Activated T-helper 1 cell treated with anti-CD3 and anti-CD28 coated beads, Interleukin-12 subunit alpha, Interleukin-12 subunit beta, Interleukin-2, Interleukin-4 antibody, amounts not matched to agents 30 ng/mL and 10 ng/mL and 1 ng/mL, durations not matched to agents 14 hours and 24 hours and 36 hours (primary cell): Measurements from ENCODE around the gene RAPGEF4. TPM values are rescaled to one million over a fixed set of nuclear protein-coding genes. Genes with fewer than 3 reads are reported as not detected.

Experiments used
- DNase-seq: peaks from one replicate; pipeline ENCODE4 v3.0.0; 2021; ENCODE audit warnings: low spot score
- H3K27ac Mint-ChIP-seq: one replicate; pipeline ENCODE4 v1.8.0; 2021; ENCODE audit warnings: mild to moderate bottlenecking, mixed read lengths
- H3K27me3 Mint-ChIP-seq: one replicate; pipeline ENCODE4 v1.8.0; 2022; ENCODE audit warnings: mild to moderate bottlenecking, moderate library complexity, mixed read lengths; ENCODE audit not compliant: insufficient read depth
- H3K36me3 Mint-ChIP-seq: one replicate; pipeline ENCODE4 v1.8.0; 2021; ENCODE audit warnings: low read depth, mixed read lengths
- H3K4me1 Mint-ChIP-seq: one replicate; pipeline ENCODE4 v1.8.0; 2021; ENCODE audit warnings: low read depth, mixed read lengths
- H3K4me3 Mint-ChIP-seq: one replicate; pipeline ENCODE4 v1.8.0; 2021; ENCODE audit warnings: mild to moderate bottlenecking, moderate library complexity, mixed read lengths
- H3K9me3 Mint-ChIP-seq: one replicate; pipeline ENCODE4 v1.8.0; 2021; ENCODE audit warnings: mixed read lengths
- intact Hi-C: fragments of 100-400 bp; cut with micrococcal nuclease; formaldehyde crosslinking; loops from one replicate; pipeline ENCODE4 v1.15.1; 2024
- total RNA-seq: library from RNA; stranded (reverse); gene quantifications from 2 replicates; pipeline ENCODE4 v1.2.3, GENCODE V29; 2022

Gene RAPGEF4
- total RNA-seq, 1 donor from 2014 or later = 0.31 TPM

DNA sequence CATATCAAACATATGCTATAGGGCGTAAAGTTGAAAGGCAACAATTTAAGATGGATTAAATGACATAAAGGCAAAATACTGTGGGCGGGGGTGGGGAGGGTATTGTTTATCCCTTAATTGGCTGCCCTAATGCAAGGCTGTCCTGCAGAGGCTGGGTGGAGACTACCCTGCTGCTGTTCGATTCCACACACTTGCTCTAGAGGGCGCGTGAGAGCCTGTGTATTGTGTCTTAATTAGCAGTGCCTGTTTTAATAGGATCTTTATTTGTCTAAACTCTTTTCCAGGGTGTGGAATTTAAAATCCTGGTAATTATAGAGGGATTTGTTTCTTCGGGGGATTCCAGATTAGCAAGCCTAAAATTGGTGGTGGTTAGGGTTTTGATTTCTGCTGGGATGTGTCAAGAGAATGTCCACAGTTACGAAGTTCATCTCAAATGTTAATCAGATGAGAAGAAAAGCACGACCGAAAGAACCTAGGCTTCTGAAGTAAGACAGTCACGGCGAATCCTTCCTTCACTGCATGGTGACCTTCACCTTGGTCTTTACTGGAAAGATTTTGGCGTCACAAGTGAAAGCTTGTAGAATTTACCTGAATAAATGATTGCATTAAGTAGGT, 236.5 kb downstream of the RAPGEF4 start:
- intact Hi-C loops = loop anchor here (1.0 kb wide), 1 partner anchor 238 kb away; no protein-coding TSS in a partner anchor
- Mint-ChIP-seq H3K4me3 (no peak overlapping the region), H3K27me3 (peaks cover 12% of the 10 kb centered on the region)

DNA sequence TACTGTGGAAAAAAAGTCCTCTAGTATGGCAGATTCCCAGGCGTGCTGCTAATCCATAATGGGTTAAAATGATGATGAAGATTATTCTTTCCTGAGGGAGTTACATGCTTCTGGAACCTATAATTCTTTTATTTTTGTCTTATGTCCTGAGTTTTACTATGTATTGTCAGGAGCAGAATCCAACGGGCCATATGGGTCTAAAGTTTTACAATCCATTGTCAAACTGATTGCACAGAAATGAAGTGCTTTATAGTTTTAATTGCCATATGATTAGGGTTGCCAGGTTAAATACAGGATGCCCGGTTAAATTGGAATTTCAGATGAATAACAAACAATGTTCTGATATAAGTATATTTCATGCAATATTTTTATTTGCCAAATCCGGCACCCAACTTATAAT, 239.1 kb downstream of the RAPGEF4 start:
- Mint-ChIP-seq H3K4me1 (peaks cover 16% of the 10 kb centered on the region), H3K27me3 (peaks cover 14% of the 10 kb centered on the region), H3K36me3 (no peaks in the 10 kb centered on the region), H3K27ac (no peak overlapping the region), H3K9me3 (no peaks in the 10 kb centered on the region), H3K4me3 (no peak overlapping the region)
- intact Hi-C loops = no loop called here
- no peak for DNase-seq

More for the DNA sequence above, 236.5 kb downstream of the RAPGEF4 start:
- no peak for DNase-seq
- Mint-ChIP-seq H3K36me3 (no peaks in the 10 kb centered on the region), H3K9me3 (no peaks in the 10 kb centered on the region), H3K4me1 (peaks cover 16% of the 10 kb centered on the region), H3K27ac (no peak overlapping the region)

DNA sequence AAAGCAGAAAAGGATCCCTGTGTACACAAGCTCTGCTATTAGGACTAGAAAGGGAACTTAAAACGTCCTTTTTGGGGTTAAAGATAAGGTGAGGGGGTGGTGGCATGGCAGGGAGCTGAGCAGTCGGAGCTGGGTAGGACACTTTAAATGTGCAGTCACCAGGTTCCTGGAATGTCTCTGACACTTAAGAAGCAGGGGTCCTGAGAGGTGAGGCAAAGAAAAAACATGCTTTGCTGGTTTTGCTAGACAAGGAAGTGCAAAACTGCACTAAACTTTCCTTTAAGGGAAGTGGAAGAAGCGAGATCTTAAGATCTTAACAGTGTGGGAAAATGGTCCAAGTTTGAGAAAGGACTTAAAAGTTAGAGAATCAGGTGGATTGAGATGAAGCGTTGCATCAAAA, 240.5 kb downstream of the RAPGEF4 start:
- intact Hi-C loops = no loop called here
- Mint-ChIP-seq H3K9me3 (no peaks in the 10 kb centered on the region), H3K4me1 (peaks cover 3% of the 10 kb centered on the region)

DNA sequence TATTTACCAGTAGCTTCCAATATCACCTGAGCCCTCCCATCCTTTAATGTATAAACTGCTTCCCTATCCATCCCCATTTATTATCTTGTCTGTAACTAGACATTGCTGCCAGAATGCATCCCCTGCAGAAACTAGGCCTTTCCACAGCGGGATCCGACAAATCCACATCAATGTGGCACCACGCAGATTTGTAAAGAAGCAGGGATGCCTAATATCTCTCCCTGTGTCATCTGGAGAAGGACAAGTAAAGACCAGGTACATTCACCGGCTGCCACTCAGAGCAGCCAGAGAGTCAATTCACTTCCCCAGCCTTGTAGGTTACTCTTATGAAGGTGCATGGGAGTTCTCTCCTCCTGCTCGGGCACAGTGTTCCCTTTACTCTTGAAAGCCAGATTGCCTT, 241.2 kb downstream of the RAPGEF4 start:
- Mint-ChIP-seq H3K4me1 (no peaks in the 10 kb centered on the region), H3K4me3 (no peak overlapping the region), H3K27ac (no peak overlapping the region), H3K27me3 (peaks cover 17% of the 10 kb centered on the region), H3K36me3 (no peaks in the 10 kb centered on the region), H3K9me3 (no peaks in the 10 kb centered on the region)
- intact Hi-C loops = no loop called here
- DNase-seq = no peak

More for the DNA sequence above, 240.5 kb downstream of the RAPGEF4 start:
- no peak for DNase-seq
- Mint-ChIP-seq H3K4me3 (no peak overlapping the region), H3K36me3 (no peaks in the 10 kb centered on the region), H3K27me3 (peaks cover 17% of the 10 kb centered on the region), H3K27ac (no peak overlapping the region)

GRCh38 chr2:172977270-172978062, 241.8 kb downstream of the RAPGEF4 start:
- no peak for DNase-seq
- Mint-ChIP-seq H3K9me3 (no peaks in the 10 kb centered on the region), H3K36me3 (no peaks in the 10 kb centered on the region), H3K27ac (no peak overlapping the region), H3K4me3 (no peak overlapping the region), H3K27me3 (peaks cover 17% of the 10 kb centered on the region), H3K4me1 (no peaks in the 10 kb centered on the region)
- intact Hi-C loops = no loop called here

GRCh38 chr2:172978063-172978383, 242.4 kb downstream of the RAPGEF4 start:
- H3K36me3 Mint-ChIP-seq = no peaks in the 10 kb centered on the region
- H3K27ac Mint-ChIP-seq = no peak overlapping the region
- H3K4me3 Mint-ChIP-seq = no peak overlapping the region
- H3K4me1 Mint-ChIP-seq = no peaks in the 10 kb centered on the region
- DNase-seq = no peak
- H3K9me3 Mint-ChIP-seq = no peaks in the 10 kb centered on the region
- H3K27me3 Mint-ChIP-seq = peaks cover 17% of the 10 kb centered on the region
- intact Hi-C loops = no loop called here

DNA sequence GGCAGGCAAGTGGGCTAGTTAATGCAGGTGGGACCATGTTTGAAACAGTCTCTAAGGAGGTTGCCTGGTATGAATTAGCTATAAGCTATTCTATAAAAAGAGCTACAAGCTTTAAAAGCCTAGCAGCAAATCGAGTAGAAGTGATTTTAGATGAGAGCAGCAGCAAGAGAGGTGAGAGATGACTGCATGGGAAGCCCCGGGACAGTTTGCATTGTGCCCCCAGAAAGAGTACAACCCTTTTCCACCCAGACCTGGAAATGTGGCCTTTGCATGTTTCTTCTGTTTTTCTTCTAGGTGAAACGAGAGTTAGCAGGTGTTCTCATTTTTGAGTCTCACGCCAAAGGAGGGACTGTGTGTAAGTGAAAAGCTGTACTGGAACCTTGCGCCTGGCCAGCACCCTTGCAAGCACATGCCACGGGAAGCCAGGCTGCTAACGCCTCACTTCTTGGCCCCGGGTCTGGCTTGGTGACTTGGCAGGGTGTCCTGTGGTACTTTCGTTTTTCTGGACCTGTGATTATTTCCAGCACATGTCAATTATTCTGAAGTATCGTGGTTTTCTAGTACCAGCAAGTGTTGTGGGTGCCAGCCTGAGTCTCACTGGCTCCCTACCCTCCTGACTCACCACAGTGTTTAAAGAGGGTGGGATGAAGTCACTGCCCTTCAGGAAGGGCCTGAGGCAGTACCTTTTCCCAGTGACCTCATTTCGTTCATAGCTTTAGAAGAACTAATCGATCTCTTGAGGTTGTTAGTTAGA, 249.7 kb downstream of the RAPGEF4 start:
- Mint-ChIP-seq H3K36me3 (no peaks in the 10 kb centered on the region), H3K4me3 (no peak overlapping the region), H3K27me3 (peaks cover 3% of the 10 kb centered on the region), H3K4me1 (peaks cover 14% of the 10 kb centered on the region), H3K27ac (no peak overlapping the region), H3K9me3 (no peaks in the 10 kb centered on the region)
- DNase-seq = no peak
- intact Hi-C loops = no loop called here

GRCh38 chr2:172986040-172986439, 250.4 kb downstream of the RAPGEF4 start:
- Mint-ChIP-seq H3K9me3 (no peaks in the 10 kb centered on the region), H3K27ac (no peak overlapping the region), H3K4me1 (peaks cover 14% of the 10 kb centered on the region), H3K36me3 (no peaks in the 10 kb centered on the region), H3K4me3 (no peak overlapping the region), H3K27me3 (peaks cover 3% of the 10 kb centered on the region)
- intact Hi-C loops = no loop called here
- DNase-seq = no peak

GRCh38 chr2:172988728-172989127, 253.1 kb downstream of the RAPGEF4 start:
- intact Hi-C loops = no loop called here
- Mint-ChIP-seq H3K36me3 (no peaks in the 10 kb centered on the region), H3K9me3 (no peaks in the 10 kb centered on the region), H3K4me3 (no peak overlapping the region), H3K4me1 (peaks cover 14% of the 10 kb centered on the region), H3K27me3 (peaks cover 3% of the 10 kb centered on the region), H3K27ac (no peak overlapping the region)
- DNase-seq = no peak

DNA sequence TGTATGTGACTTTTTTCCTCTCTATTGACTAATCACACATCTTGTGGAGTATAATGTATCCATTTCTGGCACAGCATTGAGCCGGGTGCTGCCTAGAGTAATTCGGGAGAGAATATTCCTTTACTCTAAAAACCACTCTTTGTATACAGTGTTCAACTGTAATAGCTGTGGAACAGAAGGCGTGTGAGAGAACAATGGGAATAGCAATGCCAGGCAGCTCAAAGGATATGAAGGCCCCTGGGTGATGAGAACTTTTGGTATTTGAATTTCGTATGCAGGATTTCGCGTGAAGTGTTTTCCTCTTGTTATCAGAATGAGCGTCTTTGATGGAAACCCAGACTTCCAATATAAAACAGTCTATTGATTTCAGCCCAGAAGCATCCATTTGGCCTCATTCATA, 255.4 kb downstream of the RAPGEF4 start:
- no peak for DNase-seq
- Mint-ChIP-seq H3K36me3 (no peaks in the 10 kb centered on the region), H3K4me3 (no peak overlapping the region), H3K9me3 (no peaks in the 10 kb centered on the region), H3K27ac (no peak overlapping the region), H3K27me3 (peaks cover 3% of the 10 kb centered on the region), H3K4me1 (peaks cover 2% of the 10 kb centered on the region)
- intact Hi-C loops = no loop called here

DNA sequence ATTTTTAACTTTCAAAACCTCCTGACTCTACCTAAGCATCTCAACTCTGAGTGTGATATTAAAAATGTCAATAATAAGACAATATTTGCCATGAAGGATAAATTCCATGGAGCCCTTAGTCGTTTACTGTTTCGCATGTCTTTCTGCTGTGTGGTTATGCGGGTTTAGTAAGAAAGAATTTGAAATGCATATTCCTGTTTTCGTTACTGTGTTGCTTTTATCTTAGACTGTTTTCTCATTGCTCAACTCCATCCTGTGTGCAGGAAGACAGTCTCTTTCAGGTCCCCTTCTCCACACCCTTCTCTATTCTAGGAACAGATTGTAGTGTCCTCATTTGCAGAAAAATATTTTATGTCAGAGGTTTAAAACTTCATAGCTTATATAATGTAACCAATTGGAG, 257.5 kb downstream of the RAPGEF4 start:
- no peaks in the 10 kb centered on the region for H3K36me3 Mint-ChIP-seq
- intact Hi-C loops = no loop called here
- H3K9me3 Mint-ChIP-seq = no peaks in the 10 kb centered on the region
- H3K4me3 Mint-ChIP-seq = no peak overlapping the region
- no peak overlapping the region for H3K27ac Mint-ChIP-seq
- no peak for DNase-seq
- H3K4me1 Mint-ChIP-seq = no peaks in the 10 kb centered on the region
- peaks cover 3% of the 10 kb centered on the region for H3K27me3 Mint-ChIP-seq

GRCh38 chr2:172993931-172994717, 258.5 kb downstream of the RAPGEF4 start:
- Mint-ChIP-seq H3K4me1 (no peaks in the 10 kb centered on the region), H3K36me3 (no peaks in the 10 kb centered on the region), H3K4me3 (no peak overlapping the region), H3K27me3 (peaks cover 3% of the 10 kb centered on the region), H3K27ac (no peak overlapping the region), H3K9me3 (no peaks in the 10 kb centered on the region)
- intact Hi-C loops = no loop called here
- DNase-seq = no peak
